GM18868 (cell line): Measurements from ENCODE around the gene SPATA46.
A peak's percentile ranks its signal among the peaks of the same experiment; 100 is the strongest.

ENCODE experiments used
- ATAC-seq: cut with Tn5 transposase; IDR thresholded peaks from one replicate; pipeline ENCODE4 v1.9.1; 2021; ENCODE audit warnings: mild to moderate bottlenecking, moderate library complexity; ENCODE audit not compliant: unreplicated experiment

The SPATA46 gene

DNA sequence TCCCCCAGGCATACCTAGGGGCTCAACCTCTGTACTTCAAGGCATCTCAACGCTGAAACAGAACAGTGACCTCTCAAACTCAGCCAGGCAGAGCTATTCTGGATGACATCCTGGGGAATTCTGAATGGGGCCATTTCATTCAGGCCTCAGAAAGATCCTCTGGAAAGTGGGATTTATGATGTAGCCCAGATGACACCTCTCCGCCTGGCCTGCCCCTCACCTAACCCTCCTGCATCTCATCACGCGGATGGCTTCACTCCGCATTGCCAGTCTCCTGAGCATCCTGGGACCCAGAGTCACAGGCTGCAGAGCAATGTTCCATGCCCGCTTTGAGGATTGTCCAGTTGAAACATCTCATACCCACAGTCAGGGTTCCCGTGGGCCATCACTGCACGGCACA, 1.2 kb downstream of the SPATA46 start:
- ATAC-seq: no peak

DNA sequence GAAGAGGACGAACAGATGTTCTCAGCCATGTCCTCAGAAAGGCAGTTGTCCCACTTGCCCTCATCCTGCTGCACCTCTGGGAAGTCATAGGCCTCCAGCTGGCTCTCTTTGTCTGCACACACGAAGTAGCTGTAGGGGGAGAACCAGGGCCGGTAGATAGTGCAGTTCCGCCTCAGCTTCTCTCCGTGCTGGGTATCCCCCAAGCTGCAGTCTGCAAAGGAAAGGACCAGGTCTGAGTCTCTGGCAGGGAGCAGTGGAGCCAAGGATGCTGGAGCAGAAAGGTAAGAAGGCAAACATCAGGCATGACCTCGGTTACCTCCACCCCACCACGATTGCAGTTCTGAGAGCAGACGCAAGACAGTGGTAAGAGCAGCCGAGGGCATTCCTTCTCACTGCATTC, 2.2 kb downstream of the SPATA46 start:
- no peak for ATAC-seq

DNA sequence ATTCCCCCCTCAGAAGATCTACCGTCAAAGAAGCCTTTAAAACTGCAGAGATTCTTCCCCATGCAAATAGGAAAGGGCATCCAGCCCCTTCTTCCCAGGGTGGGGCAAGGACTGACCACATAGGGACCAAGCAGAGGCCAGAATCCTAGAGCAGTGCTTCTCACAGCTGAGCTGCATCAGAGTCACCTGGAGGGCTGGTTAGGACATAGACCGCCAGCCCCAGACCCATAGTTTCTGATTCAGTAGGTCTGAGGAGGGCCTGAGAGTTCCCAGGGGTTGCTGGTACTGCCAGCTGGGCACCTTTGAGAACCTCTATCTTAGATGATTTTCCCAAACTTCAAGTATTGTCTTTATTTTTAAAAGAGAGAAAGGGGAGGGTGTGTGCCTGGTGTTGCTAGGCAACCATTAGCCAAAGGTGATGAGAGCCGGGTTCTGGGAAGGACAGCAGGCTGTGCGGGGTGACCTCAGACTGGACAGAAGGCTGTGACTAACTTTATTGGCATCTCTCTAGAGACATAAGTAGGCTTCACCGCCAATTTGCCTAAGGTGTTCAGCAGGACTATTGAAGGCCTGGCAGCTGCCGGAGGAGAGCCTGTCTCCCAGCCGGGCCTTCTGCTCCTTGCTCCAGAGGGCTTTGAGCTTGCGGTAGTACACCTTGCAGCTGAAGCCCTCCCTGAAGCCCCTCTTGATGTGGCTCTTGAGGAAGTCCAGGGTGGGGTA, 3.0 kb downstream of the SPATA46 start:
- ATAC-seq: no peak

DNA sequence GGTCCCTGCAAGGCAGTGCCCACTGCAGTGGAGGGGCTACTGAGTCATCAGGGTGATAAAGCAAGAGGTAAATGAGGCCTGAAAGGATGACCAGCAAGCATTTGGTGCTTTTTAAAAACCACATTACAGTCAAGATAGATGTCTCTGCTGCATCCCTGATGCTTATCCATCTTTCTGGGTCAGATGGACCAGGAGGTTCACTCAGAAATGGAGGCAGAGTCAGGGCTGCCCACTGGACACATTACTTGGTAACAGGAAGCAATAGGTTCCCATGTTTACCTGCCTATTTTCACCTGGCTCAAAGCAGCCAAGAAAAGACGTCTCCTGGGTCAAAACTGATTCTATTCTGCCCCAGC, 3.6 kb downstream of the SPATA46 start:
- no peak for ATAC-seq

- no peak for ATAC-seq
Measured at GRCh38 chr1:162372159-162373071, 4.2 kb downstream of the SPATA46 start.

DNA sequence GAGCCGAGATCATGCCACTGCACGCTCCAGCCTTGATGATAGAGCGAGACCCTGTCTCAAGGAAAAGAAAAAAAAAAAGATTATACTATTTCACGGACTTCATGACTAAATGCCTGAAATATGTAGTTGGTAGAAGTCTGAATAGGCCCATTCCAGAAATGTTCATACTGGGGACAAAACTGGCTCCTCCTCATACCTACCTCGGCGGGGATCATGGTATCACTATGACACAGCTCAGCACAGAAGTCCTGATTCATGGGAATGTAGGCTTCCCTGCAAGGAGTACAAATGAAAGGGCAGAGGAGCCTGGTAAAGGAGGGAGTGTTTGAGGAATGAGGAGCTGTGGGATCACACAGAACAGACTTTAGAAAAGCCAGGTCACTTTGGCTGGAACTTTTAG, 5.0 kb downstream of the SPATA46 start:
- ATAC-seq: no peak

GRCh38 chr1:162370721-162371120, 5.9 kb downstream of the SPATA46 start:
- ATAC-seq: no peak

DNA sequence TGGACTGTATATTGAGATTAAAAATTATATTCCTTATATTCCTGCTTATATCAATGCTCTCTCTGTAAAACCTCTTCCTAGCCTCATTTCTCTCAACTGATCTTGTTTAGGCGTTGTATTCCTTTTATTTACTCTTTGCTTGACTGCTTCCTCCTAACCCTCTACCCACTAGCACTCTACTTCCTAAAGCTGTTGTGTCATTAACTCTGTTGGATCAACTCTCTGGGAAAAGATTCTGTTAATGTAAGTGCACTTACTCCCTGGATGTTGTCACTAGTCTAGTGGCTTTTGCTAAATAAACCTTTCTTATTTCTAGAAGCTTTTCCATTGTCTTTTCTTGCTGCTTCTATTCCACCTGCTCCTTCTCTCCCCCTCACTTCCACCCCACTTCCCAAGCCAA, 6.5 kb downstream of the SPATA46 start:
- no peak for ATAC-seq

GRCh38 chr1:162369571-162369970, 7.1 kb downstream of the SPATA46 start:
- no peak for ATAC-seq

DNA sequence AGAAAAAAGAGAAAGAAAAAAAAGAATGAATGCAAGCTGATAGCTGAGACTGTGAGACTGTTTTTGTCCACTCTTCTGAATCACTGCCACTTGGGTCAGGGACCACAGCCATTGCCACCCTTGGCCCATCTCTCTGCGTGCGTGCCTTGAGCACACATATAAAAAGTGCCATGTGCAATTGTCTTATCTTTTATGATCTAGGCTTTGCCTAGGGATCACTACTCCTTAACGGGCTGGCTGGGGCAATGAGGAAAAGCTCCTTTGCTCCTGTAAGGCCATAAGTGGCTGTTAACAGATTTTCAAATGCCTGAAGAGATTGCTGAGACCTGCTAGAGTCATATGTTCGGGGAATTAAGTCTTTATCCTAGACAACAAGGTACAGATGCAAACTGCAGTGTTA, 8.2 kb downstream of the SPATA46 start:
- ATAC-seq: no peak

DNA sequence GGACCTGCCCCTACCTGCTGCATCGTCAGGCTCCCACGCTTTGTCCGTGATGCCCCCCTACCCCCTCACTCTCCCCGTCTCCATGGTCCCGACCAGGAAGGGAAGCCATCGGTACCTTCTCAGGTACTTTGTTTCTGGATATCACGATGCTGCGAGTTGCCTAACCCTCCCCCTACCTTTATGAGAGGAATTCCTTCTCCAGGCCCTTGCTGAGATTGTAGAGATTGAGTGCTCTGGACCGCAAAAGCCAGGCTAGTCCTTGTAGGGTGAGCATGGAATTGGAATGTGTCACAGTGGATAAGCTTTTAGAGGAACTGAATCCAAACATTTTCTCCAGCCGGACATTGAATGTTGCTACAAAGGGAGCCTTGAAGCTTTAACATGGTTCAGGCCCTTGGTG, 8.9 kb downstream of the SPATA46 start:
- ATAC-seq: no peak

GRCh38 chr1:162367073-162367472, 9.6 kb downstream of the SPATA46 start:
- ATAC-seq: no peak

- ATAC-seq: no peak
Measured at GRCh38 chr1:162366671-162367070, 10.0 kb downstream of the SPATA46 start.

GRCh38 chr1:162366149-162366548, 10.5 kb downstream of the SPATA46 start:
- ATAC-seq: no peak

- ATAC-seq: no peak
Measured at GRCh38 chr1:162365284-162366020, 11.2 kb downstream of the SPATA46 start.

DNA sequence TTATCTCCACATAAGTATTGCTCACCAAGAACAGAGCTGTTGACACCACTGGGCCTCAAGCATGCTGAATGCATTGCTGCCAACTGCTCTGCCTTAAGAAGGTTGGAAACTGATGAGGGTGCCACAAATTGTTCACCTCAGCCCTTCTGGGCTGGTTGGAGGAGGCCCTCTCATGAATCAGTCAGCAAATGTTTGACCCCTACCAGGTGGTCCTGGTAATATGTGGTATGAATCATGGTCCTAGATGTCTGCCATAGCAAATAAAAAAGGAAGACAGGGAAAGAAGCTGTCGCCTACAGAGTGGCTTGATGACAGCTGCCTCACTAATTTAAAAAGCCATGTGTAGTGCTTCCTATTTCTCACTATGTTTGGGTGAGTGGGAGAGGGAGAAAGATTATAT, 12.2 kb downstream of the SPATA46 start:
- no peak for ATAC-seq

- ATAC-seq: no peak
Measured at GRCh38 chr1:162363823-162364222, 12.8 kb downstream of the SPATA46 start.

GRCh38 chr1:162361349-162361748, 15.3 kb downstream of the SPATA46 start:
- peak; percentile 50 for ATAC-seq

DNA sequence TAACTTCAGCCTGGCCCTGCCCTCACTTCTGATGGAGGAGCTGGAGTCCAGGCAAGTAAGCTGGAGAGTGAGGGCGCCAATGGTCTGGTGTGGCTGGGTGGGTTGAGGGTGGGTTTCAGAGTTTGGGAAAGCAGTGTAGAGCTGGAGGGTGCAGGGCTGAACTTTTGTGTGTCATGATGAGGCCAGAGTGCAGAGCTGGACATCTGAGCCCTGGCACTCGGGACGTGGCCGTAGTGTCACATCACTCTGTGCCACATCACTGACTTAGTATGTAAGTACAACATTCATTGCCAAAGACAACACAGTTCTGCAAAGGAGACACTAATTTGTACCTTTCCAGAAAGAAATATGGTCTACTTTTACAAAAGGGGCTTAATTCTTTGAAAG, 15.8 kb downstream of the SPATA46 start:
- no peak for ATAC-seq

- ATAC-seq: no peak
Measured at GRCh38 chr1:162360237-162360873, 16.3 kb downstream of the SPATA46 start.
